HepG2 (cell line): ENCODE data around the gene TRAP1. TPM values are rescaled to one million over a fixed set of nuclear protein-coding genes. Genes with fewer than 3 reads are reported as not detected.

Experiments used
- CREM ChIP-seq, 2 experiments: sonication (generic) in 1 of 2; formaldehyde crosslinking in 1 of 2; IDR thresholded peaks; 2 replicates each; pipeline versions ENCODE4 v1.4.0 to v1.6.1; 2016 to 2020; ENCODE audit warnings: antibody characterized with exemption in 1 of 2, mild to moderate bottlenecking in 1 of 2, missing genetic modification reagents in 1 of 2
- HINFP ChIP-seq: sonication (generic); formaldehyde crosslinking; IDR thresholded peaks from 2 replicates; pipeline ENCODE4 v1.4.0; 2020; ENCODE audit warnings: low read depth, mild to moderate bottlenecking, missing genetic modification reagents
- HNF4A ChIP-seq: sonication (generic); formaldehyde crosslinking; IDR thresholded peaks from 2 replicates; pipeline ENCODE4 v1.4.0; 2020; ENCODE audit warnings: missing genetic modification reagents
- RARA ChIP-seq: IDR thresholded peaks from 2 replicates; pipeline ENCODE4 v1.6.1; 2016; ENCODE audit warnings: missing genetic modification reagents, missing compliant biosample characterization
- SALL1 ChIP-seq: sonication (generic); formaldehyde crosslinking; IDR thresholded peaks from 2 replicates; pipeline ENCODE4 v1.8.0; 2022; ENCODE audit warnings: mild to moderate bottlenecking, missing genetic modification reagents
- SALL2 ChIP-seq: sonication (generic); formaldehyde crosslinking; IDR thresholded peaks from 2 replicates; pipeline ENCODE4 v1.8.1; 2023; ENCODE audit warnings: mild to moderate bottlenecking, missing genetic modification reagents, inconsistent platforms
- TSC22D2 ChIP-seq: sonication (generic); formaldehyde crosslinking; IDR thresholded peaks from 2 replicates; pipeline ENCODE4 v1.5.1; 2020; ENCODE audit warnings: missing genetic modification reagents, mild to moderate bottlenecking, borderline replicate concordance
- ZFX ChIP-seq: sonication (generic); formaldehyde crosslinking; IDR thresholded peaks from 2 replicates; pipeline ENCODE4 v1.4.0; 2020; ENCODE audit warnings: mild to moderate bottlenecking, low read depth, missing genetic modification reagents, moderate library complexity
- ZFY ChIP-seq: sonication (generic); formaldehyde crosslinking; IDR thresholded peaks from 2 replicates; pipeline ENCODE4 v1.4.0; 2020; ENCODE audit warnings: missing genetic modification reagents
- ZNF121 ChIP-seq: sonication (generic); formaldehyde crosslinking; IDR thresholded peaks from 2 replicates; pipeline ENCODE4 v1.5.0; 2020; ENCODE audit warnings: mild to moderate bottlenecking, missing genetic modification reagents
- ZNF230 ChIP-seq: sonication (generic); formaldehyde crosslinking; IDR thresholded peaks from 2 replicates; pipeline ENCODE4 v1.4.0; 2020; ENCODE audit warnings: mild to moderate bottlenecking, missing genetic modification reagents
- ZNF318 ChIP-seq: sonication (generic); formaldehyde crosslinking; IDR thresholded peaks from 2 replicates; pipeline ENCODE4 v1.4.0; 2020; ENCODE audit warnings: mild to moderate bottlenecking, missing genetic modification reagents
- ZNF674 ChIP-seq: sonication (generic); formaldehyde crosslinking; IDR thresholded peaks from 2 replicates; pipeline ENCODE4 v1.5.0; 2020; ENCODE audit warnings: low read depth, mild to moderate bottlenecking, missing genetic modification reagents
- polyA plus RNA-seq, 8 experiments: library from polyadenylated mRNA; depleted of rRNA in 3 of 8; stranded (reverse) in 7 of 8; unstranded in 1 of 8; fragments of >200 nt; fragmentation: Illumina TruSeq in 4 of 8; extraction: Trizol in 4 of 8; gene quantifications; 2 replicates each; pipeline versions ENCODE4 v1.2.1 to v1.2.3, GENCODE V29; 2011 to 2016; ENCODE audit warnings: low read depth in 4 of 8, missing spikeins in 1 of 8, mixed read lengths in 1 of 8; ENCODE audit not compliant: insufficient read depth in 1 of 8
- total RNA-seq, 5 experiments: library from RNA; depleted of rRNA; stranded (reverse); fragments of >200 nt; fragmentation: Illumina TruSeq; extraction: Trizol; gene quantifications; 2 replicates each; pipeline ENCODE4 v1.2.3, GENCODE V29; 2016; ENCODE audit warnings: low read depth in 1 of 5

TRAP1 gene
- total and polyA plus RNA-seq, 2 of the 13 experiments (the other 11 are each of a cell fraction or from before 2014, with no cell fraction given): 127 to 240 TPM

- no peak for TF ChIP-seq SALL2 (CRISPR knock-in tag)
- no peak for TF ChIP-seq ZNF674
- no peak for TF ChIP-seq ZNF318 (CRISPR knock-in tag)
- peak; percentile 53; the same call in 1 of the 2 replicates for TF ChIP-seq ZFX
- TF ChIP-seq ZNF230 (CRISPR knock-in tag): 0 out of 2 replicates have a peak, but pooled peaks have one; percentile 21
- no peak for TF ChIP-seq CREM (IDR thresholded peaks at IDR 0.05)
- TF ChIP-seq CREM (CRISPR knock-in tag; IDR thresholded peaks at IDR 0.05): no peak
- peak; percentile 47; the same call in 1 of the 2 replicates for TF ChIP-seq ZNF121 (CRISPR knock-in tag)
- TF ChIP-seq RARA: peak; percentile 18; the same call in 1 of the 2 replicates
- TF ChIP-seq HNF4A (CRISPR knock-in tag): peak; percentile 56; the same call in 1 of the 2 replicates
- TF ChIP-seq ZFY: peak; percentile 38; the same call in 1 of the 2 replicates
- TF ChIP-seq HINFP: no peak
- TF ChIP-seq TSC22D2 (CRISPR knock-in tag): no peak
- TF ChIP-seq SALL1 (CRISPR knock-in tag): peak; percentile 41; the same call in 1 of the 2 replicates
Observed at GRCh38 chr16:3702082-3702481, 15.2 kb downstream of the TRAP1 start (continued).
